Measurements from ENCODE around the gene GRIK3.

DNA sequence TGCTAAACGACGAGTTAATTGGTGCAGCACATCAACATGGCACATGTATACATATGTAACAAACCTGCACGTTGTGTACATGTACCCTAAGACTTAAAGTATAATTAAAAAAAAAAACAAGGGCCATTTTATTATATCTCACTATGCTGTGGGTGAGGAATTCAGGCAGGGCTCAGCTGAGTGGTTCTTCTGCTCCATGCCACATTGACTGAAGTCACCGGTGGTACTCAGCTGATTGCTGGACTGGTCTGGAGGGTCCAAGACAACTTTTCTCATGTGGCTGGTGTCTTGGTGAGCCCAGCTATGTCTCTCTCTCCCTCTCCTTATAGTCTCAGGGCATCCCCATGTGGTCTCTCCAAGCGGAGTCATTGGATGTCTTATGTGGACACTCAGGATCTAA, 275.0 kb downstream of the GRIK3 start:
- TF ChIP-seq, protein P1, sequence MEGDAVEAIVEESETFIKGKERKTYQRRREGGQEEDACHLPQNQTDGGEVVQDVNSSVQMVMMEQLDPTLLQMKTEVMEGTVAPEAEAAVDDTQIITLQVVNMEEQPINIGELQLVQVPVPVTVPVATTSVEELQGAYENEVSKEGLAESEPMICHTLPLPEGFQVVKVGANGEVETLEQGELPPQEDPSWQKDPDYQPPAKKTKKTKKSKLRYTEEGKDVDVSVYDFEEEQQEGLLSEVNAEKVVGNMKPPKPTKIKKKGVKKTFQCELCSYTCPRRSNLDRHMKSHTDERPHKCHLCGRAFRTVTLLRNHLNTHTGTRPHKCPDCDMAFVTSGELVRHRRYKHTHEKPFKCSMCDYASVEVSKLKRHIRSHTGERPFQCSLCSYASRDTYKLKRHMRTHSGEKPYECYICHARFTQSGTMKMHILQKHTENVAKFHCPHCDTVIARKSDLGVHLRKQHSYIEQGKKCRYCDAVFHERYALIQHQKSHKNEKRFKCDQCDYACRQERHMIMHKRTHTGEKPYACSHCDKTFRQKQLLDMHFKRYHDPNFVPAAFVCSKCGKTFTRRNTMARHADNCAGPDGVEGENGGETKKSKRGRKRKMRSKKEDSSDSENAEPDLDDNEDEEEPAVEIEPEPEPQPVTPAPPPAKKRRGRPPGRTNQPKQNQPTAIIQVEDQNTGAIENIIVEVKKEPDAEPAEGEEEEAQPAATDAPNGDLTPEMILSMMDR (IDR thresholded peaks at IDR 0.05) = no peak
- TF ChIP-seq POLR2A (IDR thresholded peaks at IDR 0.05) = no peak
